SK-N-SH treated with all-trans-retinoic acid at 6 μM for 48 hours (cell line): ENCODE data around the gene KIAA1671.

Experiments used
- ARNTL ChIP-seq: fragments of 450-650 bp; formaldehyde crosslinking; IDR thresholded peaks from 2 replicates; pipeline ENCODE4 v1.5.0; 2020; ENCODE audit warnings: low read depth, mild to moderate bottlenecking, moderate library complexity, borderline replicate concordance
- ESRRG ChIP-seq: fragments of 250-450 bp; sonication (Bioruptor Pico); IDR thresholded peaks from 2 replicates; pipeline ENCODE4 v1.6.1; 2021; ENCODE audit warnings: mild to moderate bottlenecking
- ISL1 ChIP-seq: fragments of 250-450 bp; sonication (Bioruptor Pico); IDR thresholded peaks from 2 replicates; pipeline ENCODE4 v2.1.2; 2022; ENCODE audit warnings: mild to moderate bottlenecking, moderate library complexity
- PATZ1 ChIP-seq: fragments of 250-450 bp; sonication (Bioruptor Pico); IDR thresholded peaks from 2 replicates; pipeline ENCODE4 v1.8.0; 2020; ENCODE audit warnings: mild to moderate bottlenecking, moderate library complexity, borderline replicate concordance
- ZNF565 ChIP-seq: fragments of 450-650 bp; formaldehyde crosslinking; conservative IDR thresholded peaks from 2 replicates; pipeline ENCODE4 v1.5.0; 2020; ENCODE audit warnings: low read depth, mild to moderate bottlenecking, moderate library complexity
- ZNF70 ChIP-seq: fragments of 450-650 bp; formaldehyde crosslinking; IDR thresholded peaks from 2 replicates; pipeline ENCODE4 v1.5.0; 2020; ENCODE audit warnings: mild to moderate bottlenecking, moderate library complexity
- TF ChIP-seq, protein P1 (sequence below): fragments of 250-450 bp; sonication (Bioruptor Pico); IDR thresholded peaks from 2 replicates; pipeline ENCODE4 v1.5.1; 2021; ENCODE audit warnings: mild to moderate bottlenecking, moderate library complexity

DNA sequence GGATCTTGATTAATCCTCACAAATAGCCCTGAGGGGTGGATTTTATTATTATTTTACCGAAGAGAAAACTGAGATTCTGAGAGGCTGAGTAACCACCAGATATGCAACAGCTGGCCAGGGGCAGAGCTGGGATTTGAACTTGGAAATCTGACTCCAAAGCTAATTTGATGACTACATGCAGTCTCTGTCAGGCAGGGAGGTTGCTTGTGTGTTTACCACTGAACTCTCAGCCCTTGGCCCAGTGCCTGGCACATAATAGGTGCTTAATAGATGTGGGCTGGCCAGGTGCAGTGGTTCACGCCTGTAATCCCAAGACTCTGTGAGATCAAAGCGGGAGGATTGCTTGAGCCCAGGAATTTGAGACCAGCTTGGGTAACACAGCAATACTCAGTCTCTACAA is 125.4 kb downstream of the KIAA1671 start:
- no peak for TF ChIP-seq ISL1 (CRISPR knock-in tag)
- TF ChIP-seq ZNF70: no peak
- TF ChIP-seq, protein P1, sequence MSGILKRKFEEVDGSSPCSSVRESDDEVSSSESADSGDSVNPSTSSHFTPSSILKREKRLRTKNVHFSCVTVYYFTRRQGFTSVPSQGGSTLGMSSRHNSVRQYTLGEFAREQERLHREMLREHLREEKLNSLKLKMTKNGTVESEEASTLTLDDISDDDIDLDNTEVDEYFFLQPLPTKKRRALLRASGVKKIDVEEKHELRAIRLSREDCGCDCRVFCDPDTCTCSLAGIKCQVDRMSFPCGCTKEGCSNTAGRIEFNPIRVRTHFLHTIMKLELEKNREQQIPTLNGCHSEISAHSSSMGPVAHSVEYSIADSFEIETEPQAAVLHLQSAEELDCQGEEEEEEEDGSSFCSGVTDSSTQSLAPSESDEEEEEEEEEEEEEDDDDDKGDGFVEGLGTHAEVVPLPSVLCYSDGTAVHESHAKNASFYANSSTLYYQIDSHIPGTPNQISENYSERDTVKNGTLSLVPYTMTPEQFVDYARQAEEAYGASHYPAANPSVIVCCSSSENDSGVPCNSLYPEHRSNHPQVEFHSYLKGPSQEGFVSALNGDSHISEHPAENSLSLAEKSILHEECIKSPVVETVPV (CRISPR knock-in tag): no peak
- no peak for TF ChIP-seq ESRRG (CRISPR knock-in tag)
- no peak for TF ChIP-seq ARNTL (CRISPR knock-in tag)
- no peak for TF ChIP-seq ZNF565 (CRISPR knock-in tag)
- no peak for TF ChIP-seq PATZ1
